GM21528 (cell line): Measurements from ENCODE around the gene CFB.
A peak's percentile ranks its signal among the peaks of the same experiment; 100 is the strongest.
"Not testable (repeated sequence)": the region's sequence is repeated elsewhere in the genome, so short reads cannot be mapped to it uniquely, and the experiment has no call there.

ENCODE experiments used
- ATAC-seq: cut with Tn5 transposase; IDR thresholded peaks from one replicate; pipeline ENCODE4 v1.9.1; 2021; ENCODE audit warnings: mild to moderate bottlenecking, moderate library complexity; ENCODE audit not compliant: unreplicated experiment, low FRiP score

CFB gene

DNA sequence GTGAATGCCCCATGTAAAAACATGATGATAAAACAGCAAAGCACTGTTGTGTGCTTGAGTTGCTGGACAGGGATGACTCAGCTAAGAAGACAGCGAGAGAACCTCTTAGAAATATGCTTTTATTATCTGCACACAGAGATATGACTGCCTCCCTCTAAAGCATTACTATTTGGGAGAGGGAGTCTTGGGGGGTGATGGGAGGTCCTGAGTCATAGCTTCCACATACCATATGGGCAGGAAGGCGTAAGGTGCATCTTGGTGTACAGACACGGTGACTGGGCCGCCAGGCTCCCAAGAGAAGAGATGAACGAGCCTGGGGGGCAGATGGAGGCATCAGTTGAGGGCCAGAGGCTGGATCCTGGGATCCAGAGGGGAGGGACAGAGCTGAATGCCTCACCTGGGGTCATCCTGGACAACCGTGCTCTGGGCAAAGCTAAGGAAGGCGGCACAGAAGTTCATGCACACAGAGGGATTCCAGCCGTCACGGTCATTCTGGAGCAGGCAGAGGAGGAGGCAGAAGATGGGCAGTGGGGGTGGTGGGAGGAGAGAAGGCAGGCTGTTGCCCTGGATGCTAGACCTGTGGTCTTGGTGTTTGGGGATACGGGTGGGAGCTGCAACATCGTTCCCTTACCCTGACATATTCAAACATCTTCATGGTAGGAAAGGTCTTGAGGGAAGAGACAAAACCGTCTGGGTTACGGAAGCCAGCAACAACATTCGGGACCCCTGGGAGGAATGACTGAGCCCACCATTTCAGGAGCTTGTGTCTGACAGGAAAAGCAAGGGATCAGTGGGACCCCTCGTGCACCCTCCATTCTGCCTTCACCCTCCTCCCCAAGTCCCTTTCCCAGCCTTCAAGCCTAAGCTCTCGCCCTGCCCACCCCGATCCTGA lies 24.1 kb downstream of the CFB start:
- no peak for ATAC-seq

DNA sequence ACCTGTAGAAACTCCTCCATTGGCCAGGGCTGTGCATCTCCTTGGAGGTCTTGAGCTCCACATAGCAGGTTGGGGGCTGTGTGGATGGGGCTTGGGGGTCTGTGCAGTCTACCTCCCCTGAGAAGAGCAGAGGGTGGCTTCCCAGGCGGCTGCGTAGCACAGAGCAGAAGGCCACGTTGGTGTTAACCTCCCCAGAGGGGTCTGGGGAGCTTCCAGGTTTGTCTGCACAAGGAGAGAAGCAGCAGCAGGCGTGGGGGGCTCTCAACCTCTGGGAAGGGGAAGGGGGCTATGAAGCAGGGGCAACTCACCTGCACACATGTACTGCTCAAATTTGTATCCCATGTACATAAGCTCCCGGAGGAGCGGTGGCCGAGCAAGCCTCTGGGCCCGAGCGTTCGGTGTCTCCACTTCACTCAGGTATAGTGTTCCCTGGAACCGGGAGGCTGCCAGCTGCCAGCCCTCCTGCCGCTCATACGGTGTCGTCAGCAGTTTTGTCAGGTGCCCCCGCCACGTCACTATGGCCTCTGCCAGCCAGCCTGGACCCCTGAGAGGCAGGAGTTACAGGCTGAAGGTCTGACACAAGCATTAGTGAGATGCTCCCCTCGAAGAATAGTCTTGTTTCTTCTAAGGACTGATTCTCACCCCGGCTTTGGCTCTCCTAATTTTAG lies 24.8 kb downstream of the CFB start:
- ATAC-seq = no peak

DNA sequence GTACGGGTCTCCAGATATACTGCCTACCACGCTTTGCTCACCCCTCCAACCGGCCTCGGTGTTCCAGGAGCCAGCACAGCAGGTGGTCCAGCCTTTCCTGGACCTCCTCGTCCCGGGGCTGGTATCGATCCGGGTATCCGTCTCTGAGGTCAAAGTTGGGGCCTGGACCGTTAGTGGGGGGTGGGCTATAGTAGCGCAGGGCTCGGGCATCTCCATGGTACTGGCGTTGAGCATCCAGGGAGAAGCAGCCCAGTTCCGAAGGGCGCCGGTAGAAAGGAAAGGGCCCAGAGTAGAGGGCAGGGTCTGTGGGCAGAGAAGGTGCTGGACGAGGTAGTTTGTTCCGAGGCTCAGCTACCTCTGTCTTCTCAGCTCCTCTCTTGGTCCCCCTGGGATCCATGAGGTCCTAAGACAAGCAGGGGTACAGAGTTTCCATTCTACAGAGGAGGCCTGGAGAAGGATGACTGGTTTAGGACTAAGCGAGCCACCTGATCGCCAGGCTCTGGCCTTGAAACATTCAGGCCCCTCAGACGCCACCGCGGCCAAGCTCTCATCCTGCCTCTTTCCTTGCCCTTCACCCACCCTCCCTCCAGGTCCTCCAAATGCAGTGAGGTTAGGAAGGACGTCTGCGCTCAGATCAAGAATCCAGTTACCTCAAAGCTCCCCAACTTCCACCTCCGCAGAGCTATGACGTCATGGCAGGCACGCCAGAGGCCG lies 25.5 kb downstream of the CFB start:
- no peak for ATAC-seq

DNA sequence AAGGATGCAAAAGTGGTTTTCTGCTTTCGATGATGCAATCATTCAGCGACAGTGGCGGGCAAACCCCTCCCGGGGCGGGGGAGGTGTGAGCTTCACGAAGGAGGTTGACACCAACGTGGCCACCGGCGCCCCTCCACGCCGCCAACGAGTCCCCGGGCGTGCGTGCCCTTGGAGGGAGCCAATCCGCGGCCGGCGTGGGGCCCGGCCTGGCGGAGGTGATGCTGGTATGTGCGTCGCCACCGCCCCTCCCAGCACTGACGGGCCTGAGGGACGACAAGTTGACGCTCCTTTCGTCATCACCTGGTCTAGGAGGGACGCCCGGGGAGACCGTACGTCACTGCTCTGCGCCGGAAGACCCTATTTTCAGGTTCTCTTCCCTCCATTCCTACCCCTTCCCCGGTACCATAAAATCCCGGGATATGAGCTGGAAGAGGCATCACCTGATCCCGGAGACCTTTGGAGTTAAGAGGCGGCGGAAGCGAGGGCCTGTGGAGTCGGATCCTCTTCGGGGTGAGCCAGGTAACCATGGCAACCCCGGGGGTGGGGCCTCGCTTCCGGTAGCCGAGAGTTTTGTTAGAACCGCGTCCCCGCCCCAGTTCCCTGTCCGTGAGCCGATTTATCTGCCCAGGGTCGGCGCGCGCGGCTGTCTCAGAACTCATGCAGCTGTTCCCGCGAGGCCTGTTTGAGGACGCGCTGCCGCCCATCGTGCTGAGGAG lies 26.3 kb downstream of the CFB start, which contains the start of gene DXO:
Gene DXO, minus strand, starts transcription at position 146 of the 716 bp plus-strand sequence. CDS start 463 bp downstream, outside the sequence.
- peak; percentile 80 for ATAC-seq

DNA sequence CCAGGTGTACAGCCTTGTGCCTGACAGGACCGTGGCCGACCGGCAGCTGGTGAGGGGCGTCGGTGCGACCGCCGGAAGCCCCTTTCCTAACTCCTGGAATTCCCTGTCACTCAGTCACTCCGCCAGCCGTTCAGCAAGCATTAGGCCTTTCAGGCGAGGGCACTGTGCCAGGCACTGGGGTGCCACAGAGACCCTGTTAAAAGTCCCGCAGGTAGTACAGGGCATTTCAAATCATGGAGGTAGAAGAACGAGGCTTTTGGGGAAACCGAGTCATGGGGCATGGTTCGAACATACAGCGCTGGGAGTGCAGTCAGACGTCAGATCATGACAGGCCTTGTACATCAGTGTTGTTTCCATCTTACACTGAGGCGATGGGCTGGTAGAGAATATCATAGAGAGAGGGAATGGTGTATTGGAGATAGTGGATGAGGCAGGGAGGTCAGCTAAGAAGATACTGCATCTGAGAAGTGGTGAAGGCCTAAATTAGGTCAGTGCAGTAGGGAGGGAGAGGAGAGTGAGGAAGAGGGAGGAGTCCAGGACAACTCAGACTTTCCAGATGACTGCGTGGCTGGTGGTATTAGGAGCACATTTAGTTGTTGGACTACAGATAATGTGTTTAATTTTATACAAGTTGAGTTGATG lies 26.9 kb downstream of the CFB start:
- ATAC-seq = peak; percentile 2

DNA sequence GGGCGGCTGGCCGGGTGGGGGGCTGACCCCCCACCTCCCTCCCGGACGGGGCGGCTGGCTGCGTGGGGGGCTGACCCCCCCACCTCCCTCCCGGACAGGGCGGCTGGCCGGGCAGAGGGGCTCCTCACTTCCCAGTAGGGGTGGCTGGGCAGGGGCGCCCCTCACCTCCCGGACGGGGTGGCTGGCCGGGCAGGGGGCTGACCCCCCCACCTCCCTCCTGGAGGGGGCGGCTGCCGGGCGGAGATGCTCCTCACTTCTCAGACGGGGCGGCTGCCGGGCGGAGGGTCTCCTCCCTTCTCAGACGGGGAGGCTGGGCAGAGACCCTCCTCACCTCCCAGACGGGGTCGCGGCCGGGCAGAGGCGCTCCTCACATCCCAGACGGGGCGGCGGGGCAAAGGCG lies 30.2 kb downstream of the CFB start:
- not testable (repeated sequence) for ATAC-seq

DNA sequence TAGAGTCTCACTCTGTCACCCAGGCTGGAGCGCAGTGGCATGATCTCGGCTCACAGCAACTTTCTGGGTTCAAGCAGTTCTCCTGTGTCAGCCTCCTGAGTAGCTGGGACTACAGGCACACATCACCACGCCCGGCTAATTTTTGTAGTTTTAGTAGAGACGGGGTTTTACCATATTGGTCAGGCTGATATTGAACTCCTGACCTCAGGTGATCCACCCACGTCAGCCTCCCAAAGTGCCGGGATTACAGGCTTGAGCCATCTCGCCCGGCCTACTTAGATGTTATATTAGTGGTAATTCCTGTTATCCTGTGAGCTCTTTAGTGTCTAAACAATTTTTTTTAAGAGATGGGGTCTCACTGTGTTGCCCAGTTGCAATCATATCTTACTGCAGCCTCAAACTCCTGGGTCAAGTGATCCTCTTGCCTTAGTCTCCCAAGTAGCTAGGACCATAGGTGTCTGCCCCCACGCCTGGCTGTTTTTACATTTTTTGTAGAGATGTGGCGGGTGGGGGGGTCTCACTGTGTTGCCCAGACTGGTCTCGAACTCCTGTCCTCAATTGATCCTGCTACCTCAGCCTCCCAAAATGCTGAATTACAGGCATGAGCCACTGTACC lies 32.0 kb downstream of the CFB start:
- ATAC-seq = no peak

DNA sequence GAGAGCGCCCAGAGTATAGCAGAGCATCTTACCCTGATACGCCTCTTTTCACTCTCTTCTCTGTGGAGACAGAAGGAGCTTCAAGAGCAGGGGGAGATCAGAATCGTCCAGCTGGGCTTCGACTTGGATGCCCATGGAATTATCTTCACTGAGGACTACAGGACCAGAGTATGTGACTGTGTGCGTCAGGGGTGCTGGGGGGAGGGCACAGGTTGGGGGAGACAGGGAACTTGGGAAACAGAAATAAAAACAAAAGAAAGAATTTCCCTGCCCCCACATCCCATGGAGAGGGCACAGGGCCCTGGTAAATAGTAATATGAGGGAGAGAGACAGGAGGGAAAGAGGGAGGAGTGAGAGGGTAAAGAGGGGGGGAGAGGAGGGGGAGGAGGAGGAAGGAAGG lies 32.9 kb downstream of the CFB start:
- no peak for ATAC-seq

DNA sequence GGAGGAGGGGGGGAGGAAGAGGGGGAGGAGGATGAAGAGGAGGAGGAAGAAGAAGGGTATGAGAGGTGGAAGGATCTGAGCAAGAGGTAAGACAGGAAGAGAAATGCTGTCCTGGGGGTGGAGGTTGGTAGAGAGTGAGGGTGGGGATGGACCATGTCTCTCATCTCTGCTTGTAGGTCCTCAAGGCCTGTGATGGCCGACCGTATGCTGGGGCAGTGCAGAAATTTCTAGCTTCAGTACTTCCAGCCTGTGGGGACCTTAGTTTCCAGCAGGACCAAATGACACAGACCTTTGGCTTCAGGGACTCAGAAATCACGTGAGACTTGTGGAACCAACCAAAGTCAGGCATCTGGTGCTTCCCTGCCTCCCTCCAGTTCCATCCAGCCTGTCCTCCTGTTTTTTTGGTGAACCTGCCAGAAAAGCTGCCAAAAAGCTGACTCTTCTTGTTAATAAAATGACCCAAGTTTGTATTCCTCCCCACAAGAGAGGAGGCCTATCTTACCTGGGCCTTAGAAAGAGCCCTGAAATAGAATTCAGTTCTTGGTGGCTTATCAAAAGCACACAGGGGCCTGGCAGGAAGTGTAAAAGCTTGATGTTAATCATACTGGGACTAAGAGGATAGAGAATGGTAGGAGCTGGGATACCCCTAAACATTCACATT lies 33.5 kb downstream of the CFB start:
- ATAC-seq = no peak

DNA sequence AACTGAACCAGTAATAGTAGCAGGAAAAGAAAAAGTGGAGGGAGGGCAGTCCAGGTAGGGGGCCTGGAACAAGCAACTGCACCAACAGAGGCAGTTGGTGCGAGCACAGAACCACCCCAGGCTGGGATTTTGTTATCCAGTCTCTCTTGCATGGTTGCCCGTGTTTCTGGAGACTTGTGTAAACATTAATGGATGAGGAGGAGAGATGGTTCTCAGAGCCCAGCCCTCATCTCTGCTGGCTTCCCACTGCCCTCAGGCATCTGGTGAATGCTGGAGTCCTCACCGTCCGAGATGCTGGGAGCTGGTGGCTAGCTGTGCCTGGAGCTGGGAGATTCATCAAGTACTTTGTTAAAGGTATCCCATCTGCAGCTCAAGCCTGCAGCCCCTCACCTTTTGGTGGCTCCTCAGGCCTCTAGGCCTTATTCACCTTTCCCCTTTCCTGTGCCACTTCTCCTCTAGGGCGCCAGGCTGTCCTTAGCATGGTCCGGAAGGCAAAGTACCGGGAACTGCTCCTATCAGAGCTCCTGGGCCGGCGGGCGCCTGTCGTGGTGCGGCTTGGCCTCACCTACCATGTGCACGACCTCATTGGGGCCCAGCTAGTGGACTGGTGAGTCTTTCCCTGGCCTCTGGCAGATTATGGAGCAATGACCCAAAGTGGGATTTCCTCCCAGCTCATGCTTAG lies 34.4 kb downstream of the CFB start:
- ATAC-seq = not testable (repeated sequence)

DNA sequence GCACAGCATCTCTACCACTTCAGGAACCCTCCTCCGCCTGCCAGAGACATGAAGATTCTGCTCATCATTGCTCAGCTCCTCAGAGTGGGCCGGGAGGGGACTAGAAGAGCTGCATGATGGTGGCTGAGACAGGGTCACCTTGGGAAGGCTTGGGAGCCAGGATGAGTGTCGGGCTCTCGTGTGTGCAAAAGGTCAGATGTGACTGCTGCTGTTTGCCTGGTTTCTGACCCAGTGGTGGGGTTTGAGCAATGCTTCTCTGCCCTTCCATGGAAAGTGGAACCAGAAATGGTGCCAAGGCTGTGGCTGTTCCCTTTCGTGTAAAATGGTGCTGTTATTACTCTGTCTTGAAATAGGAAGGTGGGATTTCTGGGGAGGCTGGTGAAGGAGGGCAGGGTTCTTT lies 35.1 kb downstream of the CFB start:
- not testable (repeated sequence) for ATAC-seq

DNA sequence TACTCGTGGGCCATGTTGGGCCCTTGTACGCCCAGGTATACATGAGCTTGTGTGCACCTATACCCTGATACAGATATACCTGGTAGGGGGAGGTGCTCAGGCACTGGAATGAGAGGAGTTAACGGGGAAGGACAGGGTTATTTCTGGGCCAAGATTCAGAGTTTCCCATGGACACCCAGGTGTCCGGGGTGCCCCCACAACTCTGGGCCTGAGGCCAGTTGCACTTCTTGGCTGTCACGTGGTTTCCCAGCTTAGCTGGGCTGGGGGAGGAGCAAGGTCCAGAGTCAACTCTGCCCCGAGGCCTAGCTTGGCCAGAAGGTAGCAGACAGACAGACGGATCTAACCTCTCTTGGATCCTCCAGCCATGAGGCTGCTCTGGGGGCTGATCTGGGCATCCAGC lies 35.8 kb downstream of the CFB start, which contains the start of gene C4A:
Gene C4A, plus strand, starts transcription at position 314 of the 400 bp plus-strand sequence. Its CDS starts 51 bp downstream, at position 365.
- not testable (repeated sequence) for ATAC-seq

DNA sequence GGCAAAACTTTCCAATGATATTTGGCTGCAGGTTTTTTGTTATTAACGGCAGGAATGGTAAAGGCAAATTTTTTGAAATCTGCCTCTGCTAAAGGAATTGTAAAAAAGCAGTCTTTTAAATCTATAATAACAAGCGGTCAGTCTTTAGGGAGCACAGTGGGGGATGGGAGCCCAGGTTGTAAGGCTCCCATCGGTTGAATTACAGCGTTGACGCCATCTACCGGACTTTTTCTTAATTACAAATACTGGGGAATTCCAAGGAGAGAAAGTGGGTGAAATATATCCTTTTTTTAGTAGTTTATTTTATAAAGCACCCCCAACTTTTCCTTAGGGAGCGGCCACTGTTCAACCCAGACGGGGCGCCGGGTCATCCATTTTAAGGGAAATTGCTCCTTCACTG lies 43.5 kb downstream of the CFB start:
- not testable (repeated sequence) for ATAC-seq

DNA sequence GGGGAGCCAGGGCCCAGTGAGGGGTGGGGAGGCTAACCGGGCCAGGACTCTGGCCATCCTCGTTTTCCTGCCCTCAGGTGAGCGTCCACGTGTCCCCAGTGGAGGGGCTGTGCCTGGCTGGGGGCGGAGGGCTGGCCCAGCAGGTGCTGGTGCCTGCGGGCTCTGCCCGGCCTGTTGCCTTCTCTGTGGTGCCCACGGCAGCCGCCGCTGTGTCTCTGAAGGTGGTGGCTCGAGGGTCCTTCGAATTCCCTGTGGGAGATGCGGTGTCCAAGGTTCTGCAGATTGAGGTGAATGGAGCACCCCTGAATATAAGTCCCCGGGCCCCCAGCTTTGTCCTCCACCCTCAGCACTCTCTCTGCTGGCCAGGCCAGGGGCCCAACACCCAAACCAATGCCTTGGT lies 48.5 kb downstream of the CFB start:
- not testable (repeated sequence) for ATAC-seq

DNA sequence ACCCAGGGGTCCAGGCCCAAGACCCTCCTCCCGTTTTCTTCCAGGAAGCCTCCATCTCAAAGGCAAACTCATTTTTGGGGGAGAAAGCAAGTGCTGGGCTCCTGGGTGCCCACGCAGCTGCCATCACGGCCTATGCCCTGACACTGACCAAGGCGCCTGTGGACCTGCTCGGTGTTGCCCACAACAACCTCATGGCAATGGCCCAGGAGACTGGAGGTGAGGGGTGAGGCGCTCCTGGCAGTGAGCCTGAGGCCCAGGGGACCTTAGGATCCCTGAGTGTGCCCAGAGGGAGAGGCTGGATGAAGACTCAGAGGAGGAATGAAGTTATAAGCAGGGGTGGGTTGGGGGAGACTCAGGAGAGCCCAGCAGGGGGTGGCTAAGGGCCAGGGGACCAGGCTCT lies 50.5 kb downstream of the CFB start:
- ATAC-seq = not testable (repeated sequence)
